ENCODE data around the gene CLDN19.
A peak's percentile ranks its signal among the peaks of the same experiment; 100 is the strongest.
"Not testable (repeated sequence)": the region's sequence is repeated elsewhere in the genome, so short reads cannot be mapped to it uniquely, and the experiment has no call there.

CLDN19 gene

GRCh38 chr1:42737257-42737656 is 2.8 kb downstream of the CLDN19 start:
- DNase-seq: no peak

DNA sequence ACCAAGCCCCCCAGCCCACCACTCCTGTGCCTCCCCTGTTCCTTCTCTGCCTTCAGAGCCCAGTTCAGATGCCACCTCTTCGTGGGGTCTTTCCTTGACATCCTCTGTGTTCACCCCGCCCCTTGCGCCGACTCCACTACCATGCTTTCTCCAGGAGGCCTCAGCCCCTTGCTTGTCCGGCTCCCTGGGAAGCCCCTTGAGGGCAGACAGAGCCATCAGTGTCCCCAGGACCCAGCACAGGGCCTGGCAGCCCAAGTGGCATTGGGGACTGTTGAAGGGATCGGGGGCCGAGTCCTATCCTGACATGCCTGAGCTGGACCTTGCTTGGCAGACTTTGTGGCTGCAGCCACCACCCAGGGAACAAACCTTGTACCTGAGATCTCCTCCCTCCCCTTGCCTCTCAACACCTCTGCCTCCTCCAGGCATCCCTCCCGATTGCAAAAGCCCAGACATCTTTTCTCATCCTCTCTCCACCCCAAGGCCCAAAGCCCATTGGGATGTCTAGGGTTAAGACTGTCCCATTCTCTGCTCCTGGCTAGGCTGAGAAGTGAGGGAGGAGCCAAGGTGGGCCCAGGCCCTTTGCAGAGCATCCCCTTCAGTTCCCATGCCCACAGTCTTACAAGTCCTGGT is 3.4 kb downstream of the CLDN19 start:
- no peak for DNase-seq

GRCh38 chr1:42736152-42736551 is 3.9 kb downstream of the CLDN19 start:
- DNase-seq: peak; percentile 45

DNA sequence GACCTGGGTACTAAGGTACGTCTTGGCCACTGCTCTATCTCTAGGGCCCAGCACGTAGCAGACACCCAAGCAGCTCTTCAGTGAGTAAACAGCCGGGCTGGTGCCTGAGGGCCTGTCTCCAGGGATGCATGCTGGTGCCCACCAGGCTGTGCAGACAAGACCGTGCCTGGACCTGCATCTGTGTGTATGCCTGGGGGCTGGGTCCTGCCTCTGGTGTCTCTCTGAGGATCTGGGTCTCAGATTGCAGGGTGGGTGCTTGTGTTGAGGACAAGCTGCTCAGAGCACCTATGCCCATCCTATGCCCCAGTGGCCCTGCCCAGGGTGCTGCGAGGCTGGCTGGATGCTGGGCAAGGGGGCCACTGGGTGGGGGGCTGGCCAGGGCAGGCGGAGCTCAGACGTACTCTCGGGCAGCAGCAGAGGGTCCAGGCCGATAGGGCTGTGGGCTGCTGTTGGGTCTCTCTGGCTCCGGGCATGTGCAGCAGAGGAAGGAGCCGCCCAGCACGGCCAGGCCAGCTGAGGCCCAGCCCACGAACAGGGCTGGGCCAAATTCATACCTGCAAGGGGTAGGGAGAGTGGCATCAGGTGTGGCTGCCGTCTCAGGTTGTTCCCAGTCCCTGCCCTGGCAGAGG is 4.4 kb downstream of the CLDN19 start:
- DNase-seq: no peak

- no peak for DNase-seq
These were observed 5.0 kb downstream of the CLDN19 start for GRCh38 chr1:42735056-42735455.

- no peak for DNase-seq
These were observed 5.6 kb downstream of the CLDN19 start for GRCh38 chr1:42734201-42735035.

DNA sequence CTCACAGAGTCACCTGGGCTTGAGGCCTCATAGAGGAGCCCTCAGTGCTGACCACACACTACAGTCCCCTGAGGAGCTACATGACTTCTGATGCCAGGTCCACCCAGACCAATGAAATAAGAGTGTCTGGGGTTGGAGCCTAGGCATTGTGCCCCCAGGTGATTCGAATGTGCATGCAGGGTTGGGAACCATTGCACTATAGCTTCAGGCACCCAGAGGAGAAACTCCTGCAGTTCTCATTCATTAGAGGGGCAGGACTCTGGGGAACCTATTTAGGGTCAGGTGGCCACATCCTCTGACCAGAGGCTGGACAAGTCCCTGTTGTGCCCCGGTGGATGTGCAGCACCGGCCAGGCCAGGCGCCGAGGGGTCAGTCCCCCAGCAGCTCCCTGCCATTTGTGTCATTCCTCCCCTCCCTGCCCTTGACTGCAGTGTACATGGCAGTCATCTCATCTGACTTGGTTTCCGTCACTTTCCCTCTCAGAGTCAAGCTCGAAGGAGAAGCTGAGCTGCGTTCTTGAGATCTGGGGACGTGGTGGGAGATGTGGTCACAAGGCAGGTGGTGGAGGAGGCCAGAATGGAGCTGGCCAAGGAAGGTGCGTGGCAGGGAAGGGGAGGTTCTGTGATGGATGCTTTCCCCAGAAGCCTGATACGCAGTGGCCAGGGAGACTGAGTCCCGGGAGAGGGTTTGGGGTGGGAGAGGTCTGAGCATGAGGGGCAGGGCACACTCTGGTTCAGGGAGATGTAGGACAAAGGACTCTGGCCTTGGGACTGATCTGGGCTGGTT is 6.4 kb downstream of the CLDN19 start:
- DNase-seq: no peak

GRCh38 chr1:42732126-42732680 is 7.8 kb downstream of the CLDN19 start:
- DNase-seq: no peak

DNA sequence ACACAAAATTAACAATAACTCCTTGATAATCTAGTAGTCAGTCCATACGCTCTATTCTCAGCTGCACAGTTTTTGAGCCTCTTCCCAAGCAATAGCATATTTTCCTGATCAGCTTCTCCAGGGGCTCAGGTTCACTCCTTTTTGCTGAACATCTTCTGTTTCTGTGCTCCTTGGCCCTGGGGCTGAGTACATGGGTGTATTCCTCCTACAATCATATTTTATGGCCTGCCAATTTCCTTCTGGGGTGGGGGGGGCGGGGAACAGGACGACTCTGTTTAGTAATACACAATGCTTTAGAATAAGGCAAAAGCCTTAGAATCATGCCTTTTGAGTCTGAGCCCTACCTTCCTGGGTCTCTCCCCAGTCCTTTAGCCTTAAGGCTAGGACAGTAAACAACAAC is 8.5 kb downstream of the CLDN19 start:
- DNase-seq: no peak

DNA sequence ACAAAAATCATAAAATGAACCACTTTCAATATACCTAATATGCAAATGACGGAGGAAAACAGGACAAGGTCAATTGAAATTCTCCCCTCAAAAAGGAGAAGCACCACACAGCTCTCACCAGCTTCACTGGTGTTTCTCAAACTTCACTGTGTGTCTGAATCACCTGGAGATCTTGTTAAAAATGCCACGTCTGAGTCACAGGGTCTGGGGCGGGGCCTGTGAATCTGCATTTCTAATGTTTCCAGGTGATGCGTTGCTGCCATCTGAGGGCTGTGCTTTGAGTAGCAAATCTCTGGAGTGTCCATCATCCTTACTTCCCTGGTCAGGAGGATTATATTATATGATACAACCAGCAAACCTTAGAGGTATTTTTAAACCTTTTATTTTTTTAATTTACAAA is 9.0 kb downstream of the CLDN19 start:
- no peak for DNase-seq

- no peak for DNase-seq
These were observed 10.0 kb downstream of the CLDN19 start for GRCh38 chr1:42730002-42730401.

- not testable (repeated sequence) for DNase-seq
These were observed 14.2 kb downstream of the CLDN19 start for GRCh38 chr1:42725820-42726219.

GRCh38 chr1:42723511-42723910 is 16.5 kb downstream of the CLDN19 start:
- DNase-seq: peak; percentile 31

GRCh38 chr1:42722403-42722802 is 17.6 kb downstream of the CLDN19 start:
- DNase-seq: not testable (repeated sequence)

DNA sequence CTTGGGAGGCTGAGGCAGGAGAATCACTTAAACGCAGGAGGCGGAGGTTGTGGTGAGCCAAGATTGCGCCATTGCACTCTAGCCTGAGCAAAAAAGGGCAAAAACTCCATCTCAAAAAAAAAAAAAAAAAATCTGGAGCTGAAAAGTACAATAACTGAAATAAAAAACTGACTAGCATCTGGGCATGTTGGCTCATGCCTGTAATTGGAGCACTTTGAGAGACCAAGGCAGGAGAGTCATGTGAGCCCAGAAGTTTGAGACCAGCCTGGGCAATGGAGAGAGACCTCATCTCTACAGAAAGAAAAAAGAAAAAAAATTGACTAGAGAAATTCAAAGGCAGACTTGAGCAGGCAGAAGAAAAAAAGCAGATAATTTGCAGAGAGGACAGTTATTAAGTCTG is 18.1 kb downstream of the CLDN19 start:
- DNase-seq: no peak

DNA sequence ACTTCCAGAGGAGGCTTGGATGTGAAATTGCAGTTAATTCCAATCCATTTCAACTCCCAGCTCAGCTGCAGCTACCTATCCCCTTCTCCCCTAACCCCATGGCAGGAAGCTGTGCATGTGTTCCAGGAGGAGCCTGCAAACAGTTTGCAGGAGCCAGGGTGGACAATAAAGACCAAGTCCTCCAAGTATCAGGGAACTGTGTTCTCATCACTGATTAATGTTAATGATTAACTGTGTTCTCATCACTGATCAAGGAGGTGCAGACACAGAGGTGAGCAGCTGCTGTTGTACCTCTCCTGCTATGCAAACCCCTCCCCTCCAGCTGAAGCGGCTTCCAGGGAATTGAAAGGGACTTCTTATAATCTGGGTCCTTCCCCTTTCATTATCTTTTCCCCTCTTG is 19.2 kb downstream of the CLDN19 start:
- DNase-seq: no peak

DNA sequence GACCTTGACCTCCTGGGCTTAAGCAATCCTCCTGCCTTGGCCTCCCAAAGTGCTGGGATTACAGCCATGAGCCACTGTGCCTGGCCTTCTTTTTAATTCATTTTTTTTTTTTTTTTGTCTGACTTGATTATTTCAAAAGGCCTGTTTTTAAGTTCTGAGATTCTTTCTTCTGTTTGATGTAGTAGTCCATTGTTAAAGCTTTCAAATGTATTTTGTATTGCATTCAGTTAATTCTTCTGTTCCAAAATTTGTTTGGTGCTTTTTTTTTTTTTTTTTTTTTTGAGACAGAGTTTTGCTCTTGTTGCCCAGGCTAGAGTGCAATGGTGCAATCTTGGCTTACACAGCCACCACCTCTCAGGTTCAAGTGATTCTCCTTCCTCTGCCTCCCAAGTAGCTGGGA is 25.6 kb downstream of the CLDN19 start:
- not testable (repeated sequence) for DNase-seq

- DNase-seq: no peak
These were observed 26.7 kb downstream of the CLDN19 start for GRCh38 chr1:42713293-42713692.

DNA sequence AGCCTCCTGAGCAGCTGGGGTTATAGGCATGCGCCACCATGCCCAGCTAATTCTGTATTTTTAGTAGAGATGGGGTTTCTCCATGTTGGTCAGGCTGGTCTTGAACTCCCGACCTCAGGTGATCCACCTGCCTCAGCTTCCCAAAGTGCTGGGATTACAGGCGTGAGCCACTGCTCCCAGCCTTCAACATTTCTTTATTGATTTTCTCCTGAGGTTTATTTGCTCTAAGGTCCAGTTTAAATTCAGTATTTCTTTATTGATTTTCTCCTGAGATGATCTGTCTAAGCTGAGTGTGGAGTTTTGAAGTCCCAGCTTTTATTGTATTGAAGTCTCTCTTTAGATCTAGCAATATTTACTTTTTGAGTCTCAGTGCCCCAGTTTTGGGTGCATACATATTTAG is 27.2 kb downstream of the CLDN19 start:
- not testable (repeated sequence) for DNase-seq

- no peak for DNase-seq
These were observed 36.1 kb downstream of the CLDN19 start for GRCh38 chr1:42703888-42704464.

DNA sequence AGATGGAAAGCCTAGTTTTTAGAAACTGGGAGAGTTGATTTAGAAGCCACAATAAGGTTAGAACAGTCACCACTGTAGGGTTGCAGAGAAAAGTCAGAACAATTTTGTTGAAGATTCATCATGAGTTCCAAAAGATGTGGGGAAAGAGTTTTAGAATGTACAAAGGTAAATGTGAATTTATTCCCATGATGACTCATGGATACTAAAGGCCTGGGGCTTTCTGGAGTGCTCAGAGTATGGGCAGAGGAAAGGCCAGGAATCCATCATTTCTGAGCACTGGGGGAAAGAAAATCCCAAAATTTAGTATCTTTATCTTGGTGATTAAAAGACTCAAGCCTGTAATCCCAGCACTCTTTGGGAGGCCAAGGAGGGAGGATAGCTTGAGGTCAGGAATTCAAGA is 40.0 kb downstream of the CLDN19 start:
- no peak for DNase-seq

DNA sequence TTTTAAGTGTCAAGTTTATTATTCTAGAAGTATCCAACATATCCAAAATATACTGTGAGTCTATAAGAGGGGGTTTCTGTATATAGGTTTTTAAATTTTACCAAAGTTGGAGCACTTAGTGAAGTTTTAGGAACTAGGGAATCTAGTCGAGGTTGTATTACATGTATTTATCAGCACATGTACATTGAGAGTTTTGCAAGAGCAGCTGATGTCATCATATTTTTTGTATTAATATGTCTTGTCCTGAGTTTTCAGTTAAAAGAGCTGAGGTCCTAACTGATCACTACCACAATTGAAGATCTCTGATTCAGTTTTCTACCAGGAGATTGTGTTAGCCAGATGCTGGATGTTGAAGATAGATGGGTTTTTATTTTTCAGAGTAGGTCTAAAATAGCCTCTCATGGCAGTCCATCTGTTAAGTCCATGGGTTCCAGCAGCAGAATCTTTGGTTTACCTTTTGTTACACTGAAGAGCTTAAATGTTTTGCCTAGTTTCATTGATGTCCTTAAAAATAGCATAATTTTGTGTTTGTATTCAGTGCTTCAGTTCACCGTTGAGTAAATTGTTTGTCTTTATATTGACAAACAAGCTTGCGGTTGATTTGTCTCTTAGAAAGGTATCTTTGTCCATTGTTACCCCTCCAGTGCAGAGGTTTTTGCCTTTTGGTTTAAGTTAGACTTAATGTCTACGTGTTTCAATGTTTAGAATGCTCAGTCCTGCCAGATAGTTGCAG is 41.8 kb downstream of the CLDN19 start:
- DNase-seq: no peak

Measured in EL (cell line).